Measurements from ENCODE around the gene CTSD. TPM values are rescaled to one million over a fixed set of nuclear protein-coding genes. Genes with fewer than 3 reads are reported as not detected.

The CTSD gene
- total RNA-seq, 2 experiments from 2014 or later: 192 to 208 TPM

DNA sequence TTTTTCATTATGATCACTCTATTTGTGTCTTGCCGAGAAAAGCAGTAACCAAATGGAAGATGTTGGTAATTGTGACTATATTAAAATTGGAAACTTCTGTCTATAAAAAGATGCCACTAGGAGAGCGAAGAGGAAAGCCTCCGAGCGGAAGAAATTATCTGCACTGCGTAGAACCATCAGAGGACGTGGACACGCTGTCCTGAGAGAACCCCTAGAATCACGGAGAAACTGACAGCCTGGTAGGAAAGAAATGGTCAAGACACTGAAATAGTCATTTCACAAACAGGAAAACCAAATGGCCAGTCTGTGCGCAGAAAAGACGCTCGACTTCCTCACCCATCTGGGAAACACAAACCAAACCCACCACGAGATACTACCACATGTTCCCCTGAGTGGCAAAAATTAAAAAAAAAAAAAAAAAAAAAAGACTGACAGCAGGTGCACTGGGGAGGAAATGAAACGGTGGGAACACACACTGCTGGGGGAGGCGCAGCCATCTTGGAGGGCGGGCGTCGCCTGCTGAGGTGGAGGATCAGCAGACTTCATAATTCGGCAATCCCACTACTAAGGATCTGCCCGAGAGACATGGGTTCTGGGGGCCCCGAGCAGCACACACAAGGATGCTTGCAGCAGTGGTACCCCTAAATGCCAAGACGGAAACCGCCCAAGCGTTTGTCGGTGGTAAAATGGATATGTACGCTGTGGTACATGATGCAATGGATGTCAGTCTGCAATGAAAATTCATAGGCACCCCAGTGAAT is 34.6 kb downstream of the CTSD start:
- Mint-ChIP-seq H3K27ac (peak overlapping the region; percentile 80), H3K9me3 (peaks cover 6% of the 10 kb centered on the region), H3K36me3 (no peaks in the 10 kb centered on the region), H3K4me1 (peaks cover 54% of the 10 kb centered on the region), H3K4me3 (peak overlapping the region; percentile 41), H3K27me3 (peaks cover 14% of the 10 kb centered on the region)
- peak; percentile 77 for ATAC-seq (ENCODE audit: low read depth)
- POLR2A ChIA-PET: interaction anchor here (0.6 to 1.3 kb wide), 2 partner anchors 33 to 76 kb away, joined by 3 to 5 read pairs; no protein-coding TSS in a partner anchor
- peak; percentile 60 for DNase-seq

DNA sequence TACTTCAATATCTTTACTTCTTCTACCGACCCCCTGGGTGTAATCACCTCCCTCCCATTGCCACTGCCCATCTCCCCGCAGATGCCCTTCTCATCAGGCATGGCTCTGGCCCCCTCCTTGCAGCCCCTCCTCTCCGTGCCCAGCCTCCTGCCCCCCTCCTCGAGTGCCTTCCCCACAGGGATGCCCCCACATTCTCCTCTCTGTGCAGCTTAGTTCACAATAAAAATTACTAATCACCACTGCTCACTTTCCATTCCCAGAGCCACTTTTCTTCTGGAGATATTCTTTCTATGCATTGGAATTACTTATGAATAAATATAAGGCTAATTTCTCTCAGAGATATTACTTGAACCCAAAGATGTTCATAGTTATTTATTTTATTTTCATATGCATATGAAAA is 35.4 kb downstream of the CTSD start:
- ATAC-seq (ENCODE audit: low read depth) (no peak), DNase-seq (no peak)
- no peak overlapping the region for H3K4me3 Mint-ChIP-seq
- H3K27me3 Mint-ChIP-seq: peaks cover 20% of the 10 kb centered on the region
- no peaks in the 10 kb centered on the region for H3K36me3 Mint-ChIP-seq
- H3K9me3 Mint-ChIP-seq: peaks cover 6% of the 10 kb centered on the region
- no peak overlapping the region for H3K27ac Mint-ChIP-seq
- H3K4me1 Mint-ChIP-seq: peaks cover 47% of the 10 kb centered on the region
- POLR2A ChIA-PET: interaction anchor here (0.6 kb wide), 1 partner anchor 77 kb away, joined by 5 read pairs; no protein-coding TSS in a partner anchor

DNA sequence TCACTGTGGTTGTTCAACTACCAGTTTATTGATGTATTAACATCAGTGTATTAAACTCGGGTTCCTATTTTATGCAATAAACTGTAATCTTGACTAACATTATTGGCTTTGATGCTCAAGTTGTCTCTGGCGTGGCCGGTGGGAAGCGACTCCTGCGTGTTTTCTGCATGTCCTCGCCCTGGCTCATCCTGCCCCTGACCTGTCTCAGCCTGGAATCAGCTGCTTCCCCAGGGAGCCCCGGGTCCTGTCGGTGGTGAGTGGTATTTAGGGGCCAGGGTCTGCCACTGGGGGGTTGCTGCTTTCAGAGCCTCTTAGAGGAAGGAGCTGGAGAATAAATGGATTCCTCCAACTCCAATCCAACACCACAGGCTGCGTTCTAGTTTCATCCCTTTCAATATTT is 35.9 kb downstream of the CTSD start:
- Mint-ChIP-seq H3K36me3 (no peaks in the 10 kb centered on the region), H3K4me3 (no peak overlapping the region), H3K4me1 (peaks cover 48% of the 10 kb centered on the region), H3K9me3 (peaks cover 6% of the 10 kb centered on the region), H3K27me3 (peaks cover 24% of the 10 kb centered on the region), H3K27ac (no peak overlapping the region)
- ATAC-seq (ENCODE audit: low read depth) (no peak), DNase-seq (no peak)
- POLR2A ChIA-PET: no interaction called here

DNA sequence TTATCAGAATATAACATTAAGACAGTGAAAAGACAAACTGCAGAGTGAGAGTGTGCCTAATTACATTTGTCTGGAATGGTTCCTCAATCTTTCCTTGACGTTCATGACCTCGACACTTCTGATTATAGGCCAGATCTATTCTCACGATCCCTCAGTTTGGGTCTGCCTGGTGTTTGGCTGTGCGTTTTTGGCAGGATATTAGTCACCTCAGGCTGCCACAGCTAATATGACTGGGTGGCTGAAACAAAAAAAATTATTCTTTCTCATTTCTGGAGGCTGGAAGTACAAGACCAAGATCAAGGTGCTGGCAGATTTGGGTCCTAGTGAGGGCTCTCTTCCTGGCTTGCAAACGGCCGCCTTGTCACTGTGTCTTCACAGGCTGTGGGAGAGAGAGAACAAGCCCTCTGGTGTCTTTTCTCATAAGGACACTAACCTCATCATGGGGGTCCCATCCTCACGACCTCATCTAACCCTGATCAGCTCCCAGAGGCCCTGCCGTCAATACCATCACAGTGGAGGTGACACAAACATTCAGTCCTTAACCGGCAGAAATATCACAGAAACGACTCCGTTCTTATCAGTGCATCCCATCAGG is 36.5 kb downstream of the CTSD start:
- no peaks in the 10 kb centered on the region for H3K36me3 Mint-ChIP-seq
- DNase-seq: no peak
- POLR2A ChIA-PET: interaction anchor here (1.1 kb wide), 1 partner anchor 30 kb away, joined by 6 read pairs; no protein-coding TSS in a partner anchor
- peaks cover 50% of the 10 kb centered on the region for H3K4me1 Mint-ChIP-seq
- H3K27me3 Mint-ChIP-seq: peaks cover 23% of the 10 kb centered on the region
- H3K9me3 Mint-ChIP-seq: peaks cover 6% of the 10 kb centered on the region
- no peak overlapping the region for H3K27ac Mint-ChIP-seq
- no peak overlapping the region for H3K4me3 Mint-ChIP-seq
- no peak for ATAC-seq (ENCODE audit: low read depth)

DNA sequence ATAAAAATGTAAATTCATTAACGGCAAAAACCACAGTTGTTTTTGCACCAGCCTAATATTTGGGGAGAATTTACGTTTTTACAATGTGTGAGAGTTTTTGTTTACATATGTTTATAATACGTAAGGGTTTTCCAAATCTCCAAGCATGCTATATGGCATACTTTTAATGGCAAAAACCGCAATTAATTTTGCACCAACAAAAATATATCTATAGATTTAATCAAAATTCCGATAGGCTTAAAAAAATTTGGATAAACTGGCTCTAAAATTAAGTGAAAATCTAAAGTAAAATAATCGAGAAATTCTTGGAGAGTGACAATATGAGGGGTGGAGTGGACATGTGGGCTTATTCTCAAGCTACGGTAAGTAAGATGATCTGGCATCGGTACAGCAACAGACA is 43.9 kb downstream of the CTSD start:
- H3K27me3 Mint-ChIP-seq: peaks cover 30% of the 10 kb centered on the region
- DNase-seq: no peak
- POLR2A ChIA-PET: no interaction called here
- peaks cover 4% of the 10 kb centered on the region for H3K4me1 Mint-ChIP-seq
- H3K4me3 Mint-ChIP-seq: no peak overlapping the region
- no peaks in the 10 kb centered on the region for H3K36me3 Mint-ChIP-seq
- H3K27ac Mint-ChIP-seq: no peak overlapping the region
- H3K9me3 Mint-ChIP-seq: no peaks in the 10 kb centered on the region
- no peak for ATAC-seq (ENCODE audit: low read depth)

DNA sequence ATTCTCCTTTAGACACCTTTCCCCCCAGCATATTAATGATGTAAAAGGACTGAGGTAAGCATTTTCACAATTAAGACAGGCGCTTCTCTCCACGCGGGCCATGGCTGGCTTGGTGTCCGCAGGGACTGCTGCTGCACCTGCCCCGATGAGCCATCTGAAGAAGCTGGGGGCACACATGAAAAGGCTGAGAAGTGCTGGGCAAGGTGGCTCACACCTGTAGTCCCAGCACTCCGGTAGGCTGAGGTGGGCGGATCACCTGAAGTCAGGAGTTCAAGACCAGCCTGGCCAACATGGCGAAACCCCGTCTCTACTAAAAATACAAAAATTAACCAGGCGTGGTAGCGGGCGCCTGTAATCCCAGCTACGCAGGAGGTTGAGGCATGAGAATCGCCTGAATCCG is 45.4 kb downstream of the CTSD start:
- POLR2A ChIA-PET: interaction anchor here (0.7 kb wide), 2 partner anchors 99 to 673 kb away, joined by 3 read pairs; no protein-coding TSS in a partner anchor
- Mint-ChIP-seq H3K4me3 (no peak overlapping the region), H3K9me3 (no peaks in the 10 kb centered on the region), H3K27ac (no peak overlapping the region), H3K4me1 (peaks cover 4% of the 10 kb centered on the region), H3K27me3 (peaks cover 26% of the 10 kb centered on the region), H3K36me3 (no peaks in the 10 kb centered on the region)
- DNase-seq: no peak
- ATAC-seq (ENCODE audit: low read depth): no peak

DNA sequence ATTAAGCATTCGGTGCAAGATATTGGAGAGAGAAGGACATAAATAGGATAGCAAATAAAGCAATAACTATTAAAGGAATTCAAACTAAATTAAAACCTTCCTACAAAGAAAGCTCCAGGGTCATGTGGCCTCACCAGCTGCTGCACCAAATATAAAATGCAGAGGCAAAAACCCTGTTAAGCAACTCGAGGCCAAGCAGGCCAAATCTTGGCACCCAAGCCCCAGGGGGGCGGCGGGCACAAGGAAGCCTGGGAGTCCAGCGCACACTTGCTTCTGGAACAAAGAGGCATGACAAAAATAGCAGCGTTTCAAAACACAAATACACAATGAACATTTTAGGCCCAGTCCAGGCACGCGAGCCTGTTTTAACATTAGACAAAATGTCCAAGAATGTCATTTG is 46.0 kb downstream of the CTSD start:
- H3K27ac Mint-ChIP-seq: no peak overlapping the region
- no peaks in the 10 kb centered on the region for H3K36me3 Mint-ChIP-seq
- DNase-seq: no peak
- POLR2A ChIA-PET: interaction anchor here (0.7 kb wide), 2 partner anchors 100 to 673 kb away, joined by 3 read pairs; no protein-coding TSS in a partner anchor
- peaks cover 23% of the 10 kb centered on the region for H3K27me3 Mint-ChIP-seq
- H3K9me3 Mint-ChIP-seq: no peaks in the 10 kb centered on the region
- peaks cover 1% of the 10 kb centered on the region for H3K4me1 Mint-ChIP-seq
- no peak for ATAC-seq (ENCODE audit: low read depth)
- no peak overlapping the region for H3K4me3 Mint-ChIP-seq

DNA sequence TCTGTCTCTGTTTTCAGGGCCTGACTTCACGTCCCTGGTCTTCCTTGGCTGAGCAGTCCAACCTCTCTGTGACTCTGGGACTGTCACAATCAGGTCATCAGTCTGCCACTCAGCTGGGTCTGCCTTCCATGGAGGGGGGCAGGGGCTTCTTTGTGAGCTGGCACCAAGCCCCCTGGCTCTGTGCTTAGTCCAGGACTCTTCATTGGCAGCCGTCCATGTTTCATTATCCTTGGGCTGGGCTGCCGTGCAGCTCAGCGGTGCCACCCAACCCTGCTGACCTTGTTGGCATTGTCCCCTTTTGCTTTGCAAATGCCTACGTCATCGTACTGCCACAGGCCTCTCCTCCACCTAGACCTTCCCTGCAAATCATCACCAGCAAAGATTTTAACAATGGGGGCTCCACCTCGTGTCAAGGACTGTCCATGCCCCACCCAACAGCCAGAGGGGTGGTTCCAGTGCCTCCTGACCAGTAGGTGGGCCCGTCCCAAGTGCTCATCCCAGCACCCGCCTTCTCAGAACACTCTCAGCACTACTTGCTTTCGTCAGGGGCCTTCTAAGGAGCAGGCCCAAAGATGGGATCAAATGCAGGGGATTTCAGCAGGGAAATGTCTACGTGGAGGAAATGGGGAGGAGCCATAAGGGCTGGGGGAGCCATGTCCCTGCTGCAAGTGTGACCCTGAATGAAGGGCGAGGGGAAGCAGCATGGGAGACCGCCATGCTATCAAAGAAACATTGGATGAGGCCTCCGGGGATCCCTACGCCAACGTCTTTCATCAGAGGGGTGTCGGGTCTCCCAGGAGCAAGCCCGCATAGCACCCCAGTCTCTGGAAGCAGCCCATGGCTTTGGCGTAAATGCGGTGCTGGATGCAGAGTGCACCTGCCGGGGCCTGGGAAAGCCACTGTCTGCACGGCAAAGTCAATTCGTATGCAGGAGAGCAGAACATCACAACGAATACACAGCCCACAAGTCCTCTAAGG is 48.5 kb downstream of the CTSD start:
- no peak for ATAC-seq (ENCODE audit: low read depth)
- H3K4me1 Mint-ChIP-seq: no peaks in the 10 kb centered on the region
- peaks cover 27% of the 10 kb centered on the region for H3K27me3 Mint-ChIP-seq
- DNase-seq: no peak
- H3K4me3 Mint-ChIP-seq: no peak overlapping the region
- POLR2A ChIA-PET: no interaction called here
- H3K27ac Mint-ChIP-seq: no peak overlapping the region
- H3K36me3 Mint-ChIP-seq: no peaks in the 10 kb centered on the region
- H3K9me3 Mint-ChIP-seq: no peaks in the 10 kb centered on the region

DNA sequence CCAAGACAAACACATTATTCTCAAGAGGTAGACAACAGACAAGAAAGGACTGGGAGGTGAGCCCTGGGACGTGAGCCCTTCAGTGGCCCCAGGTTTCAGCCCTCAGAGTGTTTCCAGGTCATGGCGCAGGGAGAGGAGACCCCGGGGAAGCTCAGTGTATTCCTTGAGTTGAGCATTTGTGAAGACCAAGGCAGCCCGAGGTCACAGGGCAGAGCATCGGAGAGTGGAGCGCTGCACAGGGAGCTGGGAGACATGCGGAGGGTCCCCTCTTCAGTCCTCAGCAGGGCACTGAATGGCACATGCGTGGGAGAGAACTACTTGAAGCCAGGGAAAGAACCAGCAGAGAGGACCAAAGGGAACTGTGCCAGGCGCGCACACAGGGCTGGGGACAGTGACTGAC is 55.0 kb downstream of the CTSD start:
- Mint-ChIP-seq H3K4me1 (peaks cover 22% of the 10 kb centered on the region), H3K27me3 (peaks cover 36% of the 10 kb centered on the region), H3K27ac (no peak overlapping the region), H3K9me3 (peaks cover 1% of the 10 kb centered on the region), H3K4me3 (no peak overlapping the region), H3K36me3 (no peaks in the 10 kb centered on the region)
- POLR2A ChIA-PET: no interaction called here
- DNase-seq: no peak
- ATAC-seq (ENCODE audit: low read depth): no peak

DNA sequence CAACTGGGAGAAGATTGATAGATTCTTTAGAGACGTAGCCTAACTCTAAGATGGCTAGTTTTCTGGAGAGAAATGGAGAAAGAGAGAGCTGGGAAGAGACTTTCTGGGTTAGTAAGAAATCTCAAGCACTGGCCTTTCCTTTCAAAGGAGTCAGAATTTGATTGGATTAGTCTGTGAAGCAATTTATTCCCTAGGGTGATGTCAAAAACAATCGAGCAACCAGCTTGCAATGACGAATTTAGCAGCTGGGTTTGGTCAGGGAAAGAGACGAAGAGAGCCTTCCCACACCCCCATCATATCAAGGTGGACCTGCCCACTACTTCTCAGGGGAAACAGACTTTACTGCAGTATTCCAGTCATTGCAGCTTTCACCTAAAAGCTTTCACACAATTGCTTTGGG is 56.0 kb downstream of the CTSD start:
- H3K27me3 Mint-ChIP-seq: peaks cover 31% of the 10 kb centered on the region
- H3K36me3 Mint-ChIP-seq: no peaks in the 10 kb centered on the region
- H3K9me3 Mint-ChIP-seq: peaks cover 4% of the 10 kb centered on the region
- POLR2A ChIA-PET: no interaction called here
- no peak overlapping the region for H3K27ac Mint-ChIP-seq
- H3K4me1 Mint-ChIP-seq: peaks cover 22% of the 10 kb centered on the region
- no peak overlapping the region for H3K4me3 Mint-ChIP-seq
- no peak for DNase-seq
- ATAC-seq (ENCODE audit: low read depth): no peak

DNA sequence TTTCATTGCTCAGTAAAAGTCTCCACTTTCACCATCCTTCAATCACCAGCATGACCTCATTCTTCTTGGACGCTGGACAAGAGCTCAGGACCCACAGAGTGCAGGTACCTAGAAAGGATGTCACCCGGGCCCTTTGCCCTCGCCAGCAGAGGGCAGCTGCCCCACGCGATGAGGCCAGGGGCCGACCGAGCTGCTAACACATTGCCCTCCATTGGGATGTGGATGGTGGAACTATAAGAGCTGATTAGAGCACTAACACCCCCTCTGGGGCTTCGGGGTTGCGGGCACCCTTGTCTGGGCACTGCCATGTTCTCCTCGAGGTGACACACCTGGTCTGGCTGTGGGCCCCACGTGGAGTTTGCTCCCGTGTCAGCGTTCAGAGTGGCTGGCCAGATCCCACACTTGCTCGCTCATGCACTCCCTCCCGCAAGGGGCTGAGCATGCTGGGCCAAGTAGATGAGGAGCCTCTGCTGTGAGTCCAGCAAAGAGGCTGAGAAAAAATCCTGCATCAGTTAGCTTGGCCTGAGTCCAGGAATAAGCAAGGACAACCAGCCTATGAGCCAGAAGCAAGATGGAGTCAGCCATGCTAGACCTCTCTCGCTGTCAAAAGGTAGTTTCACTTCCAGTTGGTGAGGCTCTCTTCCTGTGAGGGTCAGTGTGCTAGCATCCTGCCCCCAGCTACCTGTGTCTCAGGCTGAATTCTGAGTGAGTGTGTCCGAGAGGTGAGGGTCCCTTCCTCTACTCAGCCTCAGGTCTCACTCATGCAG is 56.9 kb downstream of the CTSD start:
- ATAC-seq (ENCODE audit: low read depth): peak; percentile 46
- no peak overlapping the region for H3K27ac Mint-ChIP-seq
- POLR2A ChIA-PET: interaction anchor here (1.1 kb wide), 1 partner anchor 12 kb away, joined by 6 read pairs; no protein-coding TSS in a partner anchor

DNA sequence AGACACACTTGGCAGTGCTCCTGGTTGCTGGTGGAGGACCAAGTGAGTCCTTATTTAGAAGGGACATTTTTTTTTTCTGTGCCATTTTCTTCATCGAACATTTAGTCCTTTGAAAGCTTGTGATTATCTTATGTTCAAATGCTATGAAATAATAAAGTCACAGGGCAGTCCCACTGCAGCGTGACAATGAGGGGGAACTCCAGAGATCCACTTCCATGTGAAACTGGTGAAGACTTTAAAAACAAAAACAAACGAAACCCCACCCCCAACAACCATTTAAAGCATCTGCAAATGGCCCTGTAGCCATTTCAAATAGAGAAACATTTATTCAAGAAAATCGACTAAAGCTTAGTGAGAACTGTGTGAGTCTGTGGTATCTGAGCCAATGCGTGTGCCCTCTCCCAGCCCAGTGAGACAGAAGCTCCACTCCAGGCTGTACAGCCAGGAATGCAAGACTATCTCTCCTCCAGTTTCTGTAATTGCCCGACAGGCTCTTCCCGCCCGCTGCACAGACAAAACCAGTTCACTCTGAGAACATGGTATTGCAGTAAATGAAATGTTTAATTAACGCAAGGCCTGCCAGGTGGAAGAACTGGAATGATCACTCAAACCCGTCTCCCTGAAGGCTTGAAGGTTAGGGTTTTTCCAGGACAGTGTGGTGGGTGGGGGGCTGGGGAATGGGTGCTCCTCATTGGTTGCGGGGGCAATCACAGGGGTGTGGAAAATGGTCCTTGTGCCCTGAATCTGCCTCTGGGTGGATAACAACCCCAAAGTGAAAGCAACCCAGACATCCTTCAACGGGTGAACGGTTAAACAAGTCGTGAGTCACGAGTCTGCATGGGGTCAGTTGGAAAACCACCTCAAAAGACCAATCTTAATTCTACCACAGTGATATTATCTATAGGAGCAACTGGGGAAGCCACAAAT is 58.3 kb downstream of the CTSD start:
- POLR2A ChIA-PET: no interaction called here
- peak overlapping the region; percentile 39 for H3K27ac Mint-ChIP-seq
- H3K4me1 Mint-ChIP-seq: peaks cover 32% of the 10 kb centered on the region
- DNase-seq (no peak), ATAC-seq (ENCODE audit: low read depth) (peak; percentile 64)
- peaks cover 18% of the 10 kb centered on the region for H3K27me3 Mint-ChIP-seq
- H3K36me3 Mint-ChIP-seq: peaks cover 8% of the 10 kb centered on the region
- peaks cover 13% of the 10 kb centered on the region for H3K9me3 Mint-ChIP-seq
- H3K4me3 Mint-ChIP-seq: peak overlapping the region; percentile 42

More for the DNA sequence above, 56.9 kb downstream of the CTSD start:
- Mint-ChIP-seq H3K4me1 (peaks cover 22% of the 10 kb centered on the region), H3K27me3 (peaks cover 30% of the 10 kb centered on the region), H3K9me3 (peaks cover 9% of the 10 kb centered on the region), H3K4me3 (peak overlapping the region; percentile 15), H3K36me3 (peaks cover 5% of the 10 kb centered on the region)
- DNase-seq: no peak

All from activated naive CD8-positive, alpha-beta T cell treated with anti-CD3 and anti-CD28 coated beads, Interleukin-2, amount 10 ng/mL, durations not matched to agents 7 days and 5 days (primary cell).